ENCODE data around the gene HYAL3.

The HYAL3 gene

DNA sequence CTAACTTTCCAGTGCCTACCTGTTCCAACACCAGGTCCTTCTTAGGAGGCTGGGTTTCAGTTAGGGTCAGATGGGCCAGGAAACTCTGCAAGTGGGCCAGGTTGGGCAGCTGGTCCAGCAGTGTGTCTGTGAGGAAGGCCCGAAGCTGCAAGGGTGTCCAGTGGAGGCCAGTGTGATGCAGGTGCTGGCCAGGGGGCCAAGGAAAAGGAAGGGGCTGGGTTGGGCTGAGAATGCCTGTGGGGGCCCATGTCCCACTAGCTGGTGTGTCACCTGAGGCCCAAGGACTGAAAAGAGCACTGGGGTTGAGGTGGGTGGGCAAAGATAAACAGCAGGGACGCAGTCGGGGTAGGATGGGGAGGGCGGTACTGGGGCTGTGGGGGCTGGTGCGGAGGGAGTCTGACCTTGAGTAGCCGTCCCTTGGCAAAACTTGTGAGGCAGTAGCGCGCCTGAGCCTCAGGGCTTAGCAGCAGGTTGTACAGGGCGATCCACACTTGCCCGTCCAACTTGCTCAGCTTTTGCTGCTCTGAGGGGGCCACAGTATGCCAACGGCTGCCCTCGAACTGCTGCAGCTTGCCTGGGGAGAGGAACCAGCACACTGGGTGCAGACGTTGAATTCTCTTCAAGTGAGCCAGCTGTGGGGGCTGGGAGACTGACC, 42.9 kb upstream of the HYAL3 start:
- no peak overlapping the region for H3K4me3 ChIP-seq (ENCODE audit: low read depth, low read length)
- no peak for TF ChIP-seq CTCF (conservative IDR thresholded peaks at IDR 0.05; ENCODE audit: low read depth, low read length)
- DNase-seq (ENCODE audit: low read depth), result no peak

DNA sequence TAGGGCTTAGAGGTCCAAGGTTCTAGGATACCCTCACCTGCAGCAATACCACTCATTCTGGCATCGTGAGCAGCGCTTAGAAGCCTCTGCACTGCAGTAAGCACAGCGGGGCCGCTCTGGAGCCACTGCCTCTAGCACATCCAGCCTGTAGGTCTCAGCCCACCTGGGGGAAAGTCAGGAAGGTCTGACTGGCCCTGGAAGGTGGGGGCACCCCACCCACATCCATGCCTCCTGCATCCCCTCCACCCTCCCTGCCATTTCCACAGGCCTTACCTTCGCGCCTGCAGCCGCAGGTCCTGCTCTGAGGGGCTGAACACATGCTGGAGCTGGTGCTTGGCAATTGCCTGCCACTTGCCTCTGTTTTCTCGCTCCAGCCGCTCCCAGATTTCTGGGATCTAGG, 42.3 kb upstream of the HYAL3 start:
- DNase-seq (ENCODE audit: low read depth), result no peak
- peak overlapping the region; percentile 65 for H3K4me3 ChIP-seq (ENCODE audit: low read depth, low read length)
- no peak for TF ChIP-seq CTCF (conservative IDR thresholded peaks at IDR 0.05; ENCODE audit: low read depth, low read length)

GRCh38 chr3:50340448-50341329, 41.5 kb upstream of the HYAL3 start, which contains the start of gene RASSF1:
TSS of gene RASSF1 (minus strand) at chr3:50340836. CDS start at chr3:50340805, 31 bp downstream.
- peak within 1 kb of the TSS; percentile 65 for H3K4me3 ChIP-seq (ENCODE audit: low read depth, low read length)
- no peak for TF ChIP-seq CTCF (conservative IDR thresholded peaks at IDR 0.05; ENCODE audit: low read depth, low read length)
- DNase-seq (ENCODE audit: low read depth), result peak; percentile 65

DNA sequence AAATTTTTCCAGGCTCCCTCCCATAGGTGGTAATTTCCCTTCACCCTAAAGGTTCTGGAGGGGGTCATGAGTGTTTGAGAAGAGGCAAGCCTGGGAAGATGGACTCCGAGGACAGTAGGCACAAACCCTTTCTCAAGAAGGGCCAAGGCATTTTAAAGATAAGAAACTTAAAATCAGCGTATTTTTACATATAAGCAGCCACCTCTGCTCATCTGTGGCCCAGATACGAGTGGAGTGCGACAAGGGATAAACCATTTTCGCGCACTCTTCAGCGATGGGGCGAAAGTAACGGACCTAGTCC, 40.9 kb upstream of the HYAL3 start:
- no peak for DNase-seq (ENCODE audit: low read depth)
- peak overlapping the region; percentile 65 for H3K4me3 ChIP-seq (ENCODE audit: low read depth, low read length)
- TF ChIP-seq CTCF (conservative IDR thresholded peaks at IDR 0.05; ENCODE audit: low read depth, low read length), result no peak

- no peak for TF ChIP-seq CTCF (conservative IDR thresholded peaks at IDR 0.05; ENCODE audit: low read depth, low read length)
- H3K4me3 ChIP-seq (ENCODE audit: low read depth, low read length), result peak overlapping the region; percentile 65
- DNase-seq (ENCODE audit: low read depth), result peak; percentile 89
Measured at GRCh38 chr3:50339485-50340146, 40.4 kb upstream of the HYAL3 start.

- no peak overlapping the region for H3K4me3 ChIP-seq (ENCODE audit: low read depth, low read length)
- no peak for TF ChIP-seq CTCF (conservative IDR thresholded peaks at IDR 0.05; ENCODE audit: low read depth, low read length)
- no peak for DNase-seq (ENCODE audit: low read depth)
Measured at GRCh38 chr3:50338965-50339364, 39.8 kb upstream of the HYAL3 start.

Measured in choroid plexus epithelial cell (primary cell).